ENCODE measurements around the gene RB1. TPM values are rescaled to one million over a fixed set of nuclear protein-coding genes. Genes with fewer than 3 reads are reported as not detected.

The RB1 gene
- total RNA-seq, 1 experiment from 2014 or later = 36.7 TPM

- no peak overlapping the region for H3K9ac ChIP-seq (ENCODE audit: low read length)
- no peak overlapping the region for H3K4me2 ChIP-seq (ENCODE audit: low read length)
- intact Hi-C loops (cut with micrococcal nuclease) = no loop called here
Measured at GRCh38 chr13:48492096-48492440, 188.5 kb downstream of the RB1 start.

GRCh38 chr13:48492470-48493065 is 189.0 kb downstream of the RB1 start:
- no TSS peak for BruUV-seq (replicated peaks)
- no peaks in the 10 kb centered on the region for H3K36me3 ChIP-seq (ENCODE audit: control insufficient read depth in 1 of 2, insufficient read depth in 2 of 2, low read length in 2 of 2)
- no peaks in the 10 kb centered on the region for H3K4me1 ChIP-seq (ENCODE audit: control insufficient read depth in 1 of 2, insufficient read depth in 2 of 2, low read length in 2 of 2)
- intact Hi-C loops (cut with micrococcal nuclease) = no loop called here
- no peaks in the 10 kb centered on the region for H3K79me2 ChIP-seq (ENCODE audit: insufficient read depth, low read length)
- no peak overlapping the region for H3K4me3 ChIP-seq (replicated peaks in 1 of 2; ENCODE audit: low read depth in 1 of 2, low read length in 2 of 2)
- RAD21 ChIA-PET (ENCODE audit: low non-redundant PET in 1 of 2, low total read pairs in 2 of 2, uncharacterized antibody in 2 of 2, unreplicated experiment in 2 of 2) = no interaction called here
- H3K4me2 ChIP-seq (ENCODE audit: low read length) = no peak overlapping the region
- H2AFZ ChIP-seq (ENCODE audit: low read depth, low read length, poor library complexity, severe bottlenecking) = no peak overlapping the region
- no peak overlapping the region for H3K9ac ChIP-seq (ENCODE audit: low read length)
- CTCF ChIA-PET = no interaction called here
- H3K9me2 ChIP-seq (ENCODE audit: insufficient read depth) = no peaks in the 10 kb centered on the region
- POLR2A ChIA-PET = no interaction called here
- ATAC-seq = no peak
- H3K9me3 ChIP-seq (ENCODE audit: control insufficient read depth in 1 of 2, insufficient read depth in 1 of 2, low read depth in 1 of 2, low read length in 2 of 2) = no peaks in the 10 kb centered on the region
- DNase-seq (ENCODE audit: low read depth, low spot score) = no peak
- H4K20me1 ChIP-seq (ENCODE audit: insufficient read depth) = no peaks in the 10 kb centered on the region
- no peaks in the 10 kb centered on the region for H3K27me3 ChIP-seq (ENCODE audit: insufficient read depth, low read length)
- H3K27ac ChIP-seq (ENCODE audit: low read depth, low read length) = no peak overlapping the region
- TF ChIP-seq POLR2A (IDR thresholded peaks at IDR 0.05; ENCODE audit: borderline replicate concordance, extremely low read depth, insufficient read depth, insufficient read length) (no peak), ZFX (IDR thresholded peaks at IDR 0.05) (no peak), CTCF (IDR thresholded peaks at IDR 0.05 in 2 of 3, conservative IDR thresholded peaks at IDR 0.05 in 1 of 3; ENCODE audit: borderline replicate concordance in 1 of 3, insufficient read depth in 1 of 3, low read depth in 2 of 3, low read length in 2 of 3) (no peak), JUND (IDR thresholded peaks at IDR 0.05) (no peak), ZNF274 (IDR thresholded peaks at IDR 0.05; ENCODE audit: low read depth, low read length) (no peak), POLR2AphosphoS5 (IDR thresholded peaks at IDR 0.05; ENCODE audit: low read depth, low read length) (no peak), CBX3 (IDR thresholded peaks at IDR 0.05; ENCODE audit: low read depth) (no peak), SIN3A (IDR thresholded peaks at IDR 0.05; ENCODE audit: low read depth) (no peak), EZH2 (IDR thresholded peaks at IDR 0.05) (no peak), CEBPB (IDR thresholded peaks at IDR 0.05; ENCODE audit: low read depth) (no peak), SP1 (IDR thresholded peaks at IDR 0.05; ENCODE audit: low read depth) (no peak), EZH2phosphoT487 (IDR thresholded peaks at IDR 0.05; ENCODE audit: borderline replicate concordance) (no peak), ELF1 (IDR thresholded peaks at IDR 0.05; ENCODE audit: borderline replicate concordance, low read depth) (no peak), EGR1 (IDR thresholded peaks at IDR 0.05; ENCODE audit: low read depth) (no peak), YY1 (IDR thresholded peaks at IDR 0.05; ENCODE audit: extremely low read depth, insufficient replicate concordance, low read depth, low read length) (no peak)

More at GRCh38 chr13:48492096-48492440, 188.5 kb downstream of the RB1 start:
- ChIA-PET CTCF (no interaction called here), POLR2A (no interaction called here), RAD21 (ENCODE audit: low non-redundant PET in 1 of 2, low total read pairs in 2 of 2, uncharacterized antibody in 2 of 2, unreplicated experiment in 2 of 2) (no interaction called here)
- H2AFZ ChIP-seq (ENCODE audit: low read depth, low read length, poor library complexity, severe bottlenecking) = no peak overlapping the region
- H3K9me2 ChIP-seq (ENCODE audit: insufficient read depth) = no peaks in the 10 kb centered on the region
- H3K4me3 ChIP-seq (replicated peaks in 1 of 2; ENCODE audit: low read depth in 1 of 2, low read length in 2 of 2) = no peak overlapping the region
- no peak overlapping the region for H3K27ac ChIP-seq (ENCODE audit: low read depth, low read length)
- BruUV-seq (replicated peaks) = no TSS peak
- H4K20me1 ChIP-seq (ENCODE audit: insufficient read depth) = no peaks in the 10 kb centered on the region
- H3K4me1 ChIP-seq (ENCODE audit: control insufficient read depth in 1 of 2, insufficient read depth in 2 of 2, low read length in 2 of 2) = no peaks in the 10 kb centered on the region
- no peaks in the 10 kb centered on the region for H3K36me3 ChIP-seq (ENCODE audit: control insufficient read depth in 1 of 2, insufficient read depth in 2 of 2, low read length in 2 of 2)
- TF ChIP-seq ZBTB33 (IDR thresholded peaks at IDR 0.05; ENCODE audit: extremely low read depth, insufficient replicate concordance, low read length) (no peak), EZH2phosphoT487 (IDR thresholded peaks at IDR 0.05; ENCODE audit: borderline replicate concordance) (no peak)
- H3K79me2 ChIP-seq (ENCODE audit: insufficient read depth, low read length) = no peaks in the 10 kb centered on the region
- H3K9me3 ChIP-seq (ENCODE audit: control insufficient read depth in 1 of 2, insufficient read depth in 1 of 2, low read depth in 1 of 2, low read length in 2 of 2) = no peaks in the 10 kb centered on the region
- no peak for ATAC-seq
- H3K27me3 ChIP-seq (ENCODE audit: insufficient read depth, low read length) = no peaks in the 10 kb centered on the region
- DNase-seq (ENCODE audit: low read depth, low spot score) = no peak
